Transverse colon (tissue), 4 donors: ENCODE measurements around the gene DGLUCY.

Source experiments
- CTCF ChIP-seq, 5 experiments: fragments of 200-600 bp in 3 of 5; fragments of 450-650 bp in 2 of 5; sonication (generic) in 3 of 5; IDR thresholded peaks; 1 replicate in 2 of 5; 2 replicates in 3 of 5; pipeline ENCODE4 v1.5.1; 2016 to 2017; ENCODE audit warnings: antibody characterized with exemption in 5 of 5, inconsistent platforms in 3 of 5, mild to moderate bottlenecking in 2 of 5, moderate library complexity in 1 of 5
- EP300 ChIP-seq: sonication (generic); formaldehyde crosslinking; IDR thresholded peaks from one replicate; pipeline ENCODE4 v1.6.1; 2017; ENCODE audit warnings: antibody characterized with exemption, low read depth
- POLR2A ChIP-seq: fragments of 450-650 bp; IDR thresholded peaks from one replicate; pipeline ENCODE4 v1.6.1; 2016; ENCODE audit warnings: antibody characterized with exemption, mild to moderate bottlenecking, moderate library complexity
- POLR2AphosphoS5 ChIP-seq, 3 donors: sonication (generic); formaldehyde crosslinking; IDR thresholded peaks; one replicate each; pipeline ENCODE4 v1.6.1; 2016; ENCODE audit warnings: antibody characterized with exemption in 3 of 3

GRCh38 chr14:91143862-91144261 lies 30.0 kb downstream of the DGLUCY start:
- no peak for TF ChIP-seq EP300
- TF ChIP-seq CTCF (IDR thresholded peaks at IDR 0.05) = no peak
- TF ChIP-seq POLR2AphosphoS5 (IDR thresholded peaks at IDR 0.05) = no peak
- TF ChIP-seq POLR2A = no peak
